Measurements from ENCODE around the gene DCAF17. TPM values are rescaled to one million over a fixed set of nuclear protein-coding genes. Genes with fewer than 3 reads are reported as not detected.

Gene DCAF17
- total and polyA plus RNA-seq, 4 donors: 2.5 to 10.4 (median 6.1) TPM

DNA sequence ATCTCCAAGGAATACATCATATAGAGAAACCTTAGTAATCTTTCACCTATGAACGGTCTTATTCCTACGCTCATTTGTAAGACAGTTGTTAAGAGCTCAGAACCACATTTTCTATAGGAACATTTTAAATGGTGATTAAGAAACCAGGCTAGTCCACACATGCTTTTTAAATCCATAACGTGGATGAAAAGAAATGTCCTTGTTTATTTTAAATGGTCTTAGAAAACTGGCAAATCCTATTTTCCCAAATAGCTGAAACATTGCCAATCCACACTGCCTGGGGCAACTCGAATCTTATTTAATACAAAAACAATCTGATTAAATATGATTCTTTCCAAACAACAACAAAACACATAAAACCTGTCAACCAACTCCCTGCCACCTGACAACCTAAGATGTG, 23.9 kb upstream of the DCAF17 start:
- WGBS: 85% methylated on average over 4 of the region's 4 CpGs
- H3K27ac ChIP-seq (ENCODE audit: low read depth in 1 of 2, low read length in 2 of 2): no peak overlapping the region
- TF ChIP-seq YY1 (IDR thresholded peaks at IDR 0.05) (no peak), EGR1 (IDR thresholded peaks at IDR 0.05; ENCODE audit: low read depth in 2 of 2) (no peak), SP1 (IDR thresholded peaks at IDR 0.05) (no peak), HNF4G (IDR thresholded peaks at IDR 0.05) (no peak), NR2F2 (IDR thresholded peaks at IDR 0.05) (no peak), FOXA2 (IDR thresholded peaks at IDR 0.05) (no peak), CTCF (IDR thresholded peaks at IDR 0.05; ENCODE audit: low read depth, low read length, missing input control) (no peak), ZBTB33 (IDR thresholded peaks at IDR 0.05) (no peak), REST (IDR thresholded peaks at IDR 0.05) (no peak)
- TF ChIP-seq, protein P1, sequence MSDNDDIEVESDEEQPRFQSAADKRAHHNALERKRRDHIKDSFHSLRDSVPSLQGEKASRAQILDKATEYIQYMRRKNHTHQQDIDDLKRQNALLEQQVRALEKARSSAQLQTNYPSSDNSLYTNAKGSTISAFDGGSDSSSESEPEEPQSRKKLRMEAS (IDR thresholded peaks at IDR 0.05): no peak
- no peak for DNase-seq (ENCODE audit: low spot score)
- H3K9me3 ChIP-seq (ENCODE audit: control insufficient read depth in 4 of 4, low read length in 3 of 4): no peaks in the 10 kb centered on the region
- no peaks in the 10 kb centered on the region for H3K36me3 ChIP-seq (ENCODE audit: control insufficient read depth in 4 of 4, insufficient read depth in 3 of 4, low read depth in 1 of 4, low read length in 3 of 4)
- no peak overlapping the region for H3K9ac ChIP-seq (ENCODE audit: low read depth in 1 of 2, low read length in 2 of 2)
- H3K4me3 ChIP-seq (ENCODE audit: low read depth in 1 of 3, low read length in 3 of 3): no peak overlapping the region
- H3K4me1 ChIP-seq (ENCODE audit: control insufficient read depth in 4 of 4, insufficient read depth in 4 of 4, low read length in 3 of 4): peaks cover 0 to 2% (median 0%) of the 10 kb centered on the region in 4 donors
- no peaks in the 10 kb centered on the region for H3K27me3 ChIP-seq (ENCODE audit: control insufficient read depth in 4 of 4, insufficient read depth in 4 of 4, low read length in 3 of 4)

- H3K9me3 ChIP-seq (ENCODE audit: control insufficient read depth in 4 of 4, low read length in 3 of 4): no peaks in the 10 kb centered on the region
- DNase-seq (ENCODE audit: low spot score): no peak
- H3K9ac ChIP-seq (ENCODE audit: low read depth in 1 of 2, low read length in 2 of 2): no peak overlapping the region
- no peaks in the 10 kb centered on the region for H3K27me3 ChIP-seq (ENCODE audit: control insufficient read depth in 4 of 4, insufficient read depth in 4 of 4, low read length in 3 of 4)
- no peak overlapping the region for H3K4me3 ChIP-seq (ENCODE audit: low read depth in 1 of 3, low read length in 3 of 3)
- no peak overlapping the region for H3K27ac ChIP-seq (ENCODE audit: low read depth in 1 of 2, low read length in 2 of 2)
- TF ChIP-seq JUND (IDR thresholded peaks at IDR 0.05) (no peak), YY1 (IDR thresholded peaks at IDR 0.05) (no peak)
- no peaks in the 10 kb centered on the region for H3K36me3 ChIP-seq (ENCODE audit: control insufficient read depth in 4 of 4, insufficient read depth in 3 of 4, low read depth in 1 of 4, low read length in 3 of 4)
- H3K4me1 ChIP-seq (ENCODE audit: control insufficient read depth in 4 of 4, insufficient read depth in 4 of 4, low read length in 3 of 4): peaks cover 0 to 2% (median under 1%) of the 10 kb centered on the region in 4 donors
Measured at GRCh38 chr2:171410624-171411023, 23.4 kb upstream of the DCAF17 start.

- H3K27ac ChIP-seq (ENCODE audit: low read depth in 1 of 2, low read length in 2 of 2): no peak overlapping the region
- H3K27me3 ChIP-seq (ENCODE audit: control insufficient read depth in 4 of 4, insufficient read depth in 4 of 4, low read length in 3 of 4): no peaks in the 10 kb centered on the region
- 24% methylated on average over 1 of the region's 1 CpG for WGBS
- H3K9me3 ChIP-seq (ENCODE audit: control insufficient read depth in 4 of 4, low read length in 3 of 4): no peaks in the 10 kb centered on the region
- H3K4me3 ChIP-seq (ENCODE audit: low read depth in 1 of 3, low read length in 3 of 3): no peak overlapping the region
- no peak overlapping the region for H3K9ac ChIP-seq (ENCODE audit: low read depth in 1 of 2, low read length in 2 of 2)
- peaks cover 0 to 3% (median 1%) of the 10 kb centered on the region in 4 donors for H3K4me1 ChIP-seq (ENCODE audit: control insufficient read depth in 4 of 4, insufficient read depth in 4 of 4, low read length in 3 of 4)
- no peak for DNase-seq (ENCODE audit: low spot score)
- no peaks in the 10 kb centered on the region for H3K36me3 ChIP-seq (ENCODE audit: control insufficient read depth in 4 of 4, insufficient read depth in 3 of 4, low read depth in 1 of 4, low read length in 3 of 4)
- TF ChIP-seq, protein P1 (IDR thresholded peaks at IDR 0.05): no peak
- TF ChIP-seq FOXA1 (IDR thresholded peaks at IDR 0.05): no peak
- no peak for TF ChIP-seq RAD21 (IDR thresholded peaks at IDR 0.05)
- no peak for TF ChIP-seq GABPA (IDR thresholded peaks at IDR 0.05 in 1 of 2, conservative IDR thresholded peaks at IDR 0.05 in 1 of 2)
- no peak for TF ChIP-seq TAF1 (conservative IDR thresholded peaks at IDR 0.05)
- no peak for TF ChIP-seq YY1 (IDR thresholded peaks at IDR 0.05)
- TF ChIP-seq CTCF (IDR thresholded peaks at IDR 0.05; ENCODE audit: low read depth, low read length, missing input control): no peak
- TF ChIP-seq EGR1 (IDR thresholded peaks at IDR 0.05; ENCODE audit: low read depth in 2 of 2): no peak
- TF ChIP-seq ZBTB33 (IDR thresholded peaks at IDR 0.05): no peak
Measured at GRCh38 chr2:171411214-171411613, 22.8 kb upstream of the DCAF17 start.

Data from liver (tissue), 9 donors.